DMS114 treated with DMSO at 0.1 percent for 48 hours (cell line): Measurements from ENCODE around the gene DHDDS.
"Not testable (repeated sequence)": the region's sequence is repeated elsewhere in the genome, so short reads cannot be mapped to it uniquely, and the experiment has no call there.

Source experiments
- DNase-seq: peaks from one replicate; lab custom pipeline; 2025; ENCODE audit not compliant: unreplicated experiment; lab: John Stamatoyannopoulos, UW

DHDDS gene

DNA sequence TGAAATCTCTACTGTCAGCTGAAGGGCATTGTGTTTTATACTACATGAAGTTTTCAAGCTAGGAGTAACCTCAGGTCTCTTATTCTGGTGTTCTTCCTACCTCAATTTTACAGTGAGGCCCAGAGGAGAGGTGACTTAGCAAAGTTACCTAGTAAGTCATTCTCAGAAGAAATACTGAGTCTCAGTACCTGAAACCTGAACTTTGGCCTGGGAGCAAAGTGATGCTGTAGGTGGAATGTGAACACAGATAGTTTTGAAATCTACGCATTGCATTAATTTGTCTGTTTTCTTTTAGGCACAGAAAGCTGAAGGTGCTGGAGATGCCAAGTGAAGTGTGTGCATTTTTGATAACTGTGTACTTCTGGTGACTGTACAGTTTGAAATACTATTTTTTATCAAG lies 42.7 kb downstream of the DHDDS start:
- no peak for DNase-seq

DNA sequence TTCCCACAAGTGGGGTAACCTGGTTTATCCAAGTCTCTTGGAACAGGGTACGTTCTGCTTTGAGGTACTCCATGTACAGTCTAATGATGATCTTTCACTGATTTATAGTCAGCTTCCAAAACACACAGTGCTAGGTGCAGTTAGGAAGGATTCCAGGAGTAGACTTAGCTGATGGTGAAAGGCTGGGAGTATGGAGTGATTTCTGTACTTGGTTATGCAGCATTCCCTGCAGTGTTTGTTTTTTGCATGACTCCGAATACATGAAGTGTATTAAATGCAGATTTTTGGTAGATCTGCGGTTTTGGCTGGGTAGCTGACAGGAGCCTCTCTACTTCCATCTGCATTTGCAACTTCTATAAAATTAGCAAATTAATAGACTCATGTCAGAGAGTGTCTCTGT lies 43.9 kb downstream of the DHDDS start:
- DNase-seq, result no peak

DNA sequence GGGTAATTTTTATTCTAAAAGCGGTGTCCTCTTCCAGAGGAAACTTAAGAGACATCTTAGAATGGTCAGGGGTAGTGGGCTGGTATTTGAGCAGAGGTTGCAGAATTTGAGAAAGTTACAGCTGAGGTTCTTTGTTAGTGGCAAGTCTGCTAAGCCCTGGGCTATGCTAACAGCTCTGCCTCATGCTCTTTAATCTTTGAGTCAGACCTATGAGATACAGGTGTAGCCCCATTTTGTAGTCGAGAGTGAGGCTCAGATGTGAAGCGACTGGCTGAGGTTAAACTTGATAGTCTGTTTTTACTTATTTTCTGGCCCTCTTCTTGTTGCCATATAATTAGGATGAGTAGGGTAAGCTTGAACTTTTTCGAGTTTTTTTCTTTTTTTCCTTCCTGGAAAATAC lies 44.8 kb downstream of the DHDDS start:
- DNase-seq, result no peak

DNA sequence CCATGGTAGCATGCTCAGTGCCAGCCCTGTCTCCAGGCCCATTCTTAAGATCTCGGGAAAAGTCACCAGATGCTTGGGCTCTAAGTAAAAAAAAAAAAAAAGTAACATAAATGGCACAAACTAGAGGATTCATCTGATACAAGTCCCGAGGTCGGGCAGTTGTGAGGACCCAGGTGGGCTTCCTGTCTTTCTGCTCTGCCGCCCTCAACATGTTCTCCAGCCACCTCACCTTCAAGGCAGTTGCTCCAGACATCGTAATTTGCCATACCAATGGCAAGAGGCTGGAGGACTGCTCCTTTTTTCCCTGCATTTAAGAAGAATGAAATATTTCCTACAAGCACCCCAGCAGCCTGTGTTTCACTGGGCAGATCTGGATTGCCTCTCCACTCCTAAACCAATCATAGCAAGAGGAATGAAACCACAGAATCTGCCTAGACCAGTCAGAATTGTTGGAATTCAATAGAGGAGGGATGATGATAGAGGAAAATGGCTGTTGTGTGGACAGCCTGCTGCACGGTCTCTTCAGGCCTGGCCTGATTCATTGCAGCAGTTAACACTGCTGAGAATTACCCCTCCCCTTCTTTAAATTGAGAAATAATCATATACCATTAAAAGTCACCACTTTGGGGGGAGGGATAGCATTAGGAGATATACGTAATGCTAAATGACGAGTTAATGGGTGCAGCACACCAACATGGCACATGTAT lies 45.5 kb downstream of the DHDDS start:
- peak; percentile 43 for DNase-seq

DNA sequence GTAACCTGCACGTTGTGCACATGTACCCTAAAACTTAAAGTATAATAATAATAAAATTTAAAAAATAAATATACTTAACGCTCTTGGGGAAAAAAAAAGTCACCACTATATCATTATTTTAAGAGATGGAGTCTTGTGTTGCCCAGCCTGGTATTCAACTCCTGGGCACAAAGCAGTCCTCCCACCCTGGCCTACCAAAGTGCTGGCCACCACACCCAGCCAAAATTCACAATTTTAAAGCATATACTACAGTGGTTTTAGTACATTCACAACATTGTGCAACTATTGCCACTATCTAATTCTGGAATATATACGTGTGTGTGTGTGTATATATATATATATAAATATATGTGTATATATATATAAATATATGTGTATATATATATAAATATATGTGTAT lies 46.0 kb downstream of the DHDDS start:
- no peak for DNase-seq

DNA sequence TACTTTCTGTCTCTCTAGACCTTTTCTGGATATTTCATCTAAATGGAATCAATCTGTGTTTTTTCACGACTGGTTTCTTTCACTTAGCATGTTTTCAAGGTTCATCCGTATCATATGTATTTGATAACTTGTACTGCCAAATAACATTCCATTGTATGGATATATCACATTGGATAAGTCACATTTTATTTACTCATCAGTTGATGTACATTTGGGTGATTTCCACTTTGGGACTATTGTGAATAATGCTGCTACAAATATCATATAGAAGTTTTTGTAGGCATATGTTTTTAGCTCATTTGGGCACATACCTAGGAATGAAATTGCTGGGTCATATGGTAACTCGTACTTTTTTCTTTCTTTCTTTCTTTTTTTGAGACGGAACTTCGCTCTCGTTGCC lies 46.9 kb downstream of the DHDDS start:
- no peak for DNase-seq

DNA sequence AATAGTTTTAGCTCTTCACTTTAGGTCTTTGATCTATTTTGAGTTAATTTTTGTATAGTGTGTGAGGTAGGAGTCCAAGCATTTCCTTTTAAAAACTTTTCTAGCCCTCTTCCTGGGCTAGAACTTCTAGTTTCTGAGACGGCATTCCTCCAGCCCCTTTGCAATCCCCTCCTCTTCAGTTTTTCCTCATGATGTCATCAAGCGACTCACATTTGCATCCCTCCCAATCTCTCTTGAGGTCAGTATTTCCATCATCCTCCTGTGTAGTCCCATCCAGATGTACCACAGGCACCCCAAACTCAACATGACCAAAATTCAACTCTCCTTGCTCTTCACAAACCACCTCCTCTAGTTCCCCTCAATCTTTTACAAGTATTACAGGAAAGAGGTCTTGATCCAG lies 50.8 kb downstream of the DHDDS start:
- no peak for DNase-seq

DNA sequence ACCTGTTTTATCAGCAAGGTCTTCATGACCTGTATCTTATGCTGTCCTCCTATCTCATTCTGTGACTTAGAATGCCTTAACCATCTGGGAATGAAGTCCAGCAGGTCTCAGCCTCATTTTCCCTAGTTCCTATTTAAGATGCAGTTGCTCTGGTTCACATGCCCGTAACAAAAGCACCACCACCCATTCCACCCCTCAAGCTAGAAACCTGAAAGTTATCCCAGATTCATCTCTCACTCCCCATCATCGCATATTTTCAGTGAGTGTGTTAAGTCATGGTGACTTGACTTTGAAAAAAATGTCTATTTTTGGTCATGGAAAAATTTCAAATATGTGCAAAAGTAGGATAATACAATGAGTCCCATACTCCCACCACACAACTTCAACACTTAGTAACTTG lies 51.9 kb downstream of the DHDDS start:
- no peak for DNase-seq

DNA sequence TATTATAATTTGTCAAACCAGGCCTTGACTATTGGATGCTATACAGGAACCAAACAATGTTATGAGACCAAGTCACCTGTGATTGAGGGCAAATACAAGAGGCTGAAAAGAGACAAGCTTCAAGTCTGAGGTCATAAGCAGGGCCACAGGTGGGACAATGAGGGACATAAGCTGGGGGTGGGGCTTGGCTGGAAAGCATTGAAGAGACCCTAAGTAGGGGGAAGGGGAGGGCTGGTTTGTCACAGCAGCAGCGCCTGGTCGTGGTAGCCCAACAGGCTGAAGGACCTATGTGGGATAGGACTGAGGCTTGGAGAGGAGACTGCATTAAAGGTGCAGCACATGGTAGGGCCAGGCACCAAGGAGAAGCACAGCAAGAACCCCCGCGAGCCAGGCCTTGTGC lies 58.0 kb downstream of the DHDDS start:
- no peak for DNase-seq

DNA sequence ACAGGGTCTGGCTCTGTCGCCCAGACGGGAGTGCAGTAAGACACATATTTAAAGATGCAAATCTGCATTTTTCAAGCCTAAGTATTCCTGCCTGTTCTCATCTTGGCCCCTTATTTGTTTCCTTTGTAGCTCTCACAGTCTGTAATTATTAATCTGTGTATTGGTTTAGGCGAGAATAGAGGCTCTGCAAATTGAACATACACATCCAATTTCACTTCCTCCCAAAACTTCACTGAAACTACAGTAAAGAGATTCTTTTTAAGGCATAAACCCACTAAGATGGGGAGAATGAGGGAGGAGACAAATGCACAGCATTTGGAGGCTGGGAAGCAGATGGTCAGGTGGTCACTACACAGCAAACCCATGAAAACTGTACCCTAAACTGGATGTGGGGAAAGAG lies 61.1 kb downstream of the DHDDS start:
- no peak for DNase-seq

DNA sequence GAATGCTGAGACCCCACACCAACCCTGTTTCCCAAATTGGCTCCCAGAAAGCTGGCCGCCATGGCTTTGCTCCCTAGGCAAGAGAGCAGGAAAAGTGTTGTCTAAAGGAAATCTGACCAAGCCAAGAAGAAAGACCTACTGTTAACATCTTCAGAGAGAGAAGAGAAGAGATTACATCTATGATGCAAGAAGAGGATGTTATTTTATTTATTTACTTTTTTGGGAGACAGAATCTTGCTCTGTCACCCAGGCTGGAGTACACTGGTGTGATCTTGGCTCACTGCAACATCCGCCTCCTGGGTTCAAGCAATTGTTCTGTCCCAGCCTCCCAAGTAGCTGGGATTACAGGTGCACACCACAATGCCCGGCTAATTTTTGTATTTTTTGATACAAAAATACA lies 61.8 kb downstream of the DHDDS start:
- DNase-seq, result no peak

DNA sequence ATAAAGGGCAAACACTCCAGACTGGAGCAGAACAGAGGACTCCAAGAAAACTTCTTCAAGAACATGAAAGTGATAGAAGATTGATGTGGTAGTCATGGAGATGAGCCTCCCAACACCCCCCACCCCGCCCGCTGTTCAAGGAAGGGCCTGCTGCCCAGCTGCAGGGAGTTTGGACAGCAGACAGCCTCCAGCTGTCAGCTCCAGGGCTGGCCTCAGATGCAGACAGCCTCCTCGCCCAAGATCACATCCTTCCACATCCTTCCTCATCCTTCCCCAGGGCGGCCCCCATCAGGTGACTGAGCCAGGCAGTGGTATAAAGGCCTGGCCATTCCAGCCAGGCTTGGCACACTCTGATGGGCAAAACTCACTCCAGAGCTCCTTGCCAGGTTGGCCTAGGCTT lies 64.7 kb downstream of the DHDDS start:
- no peak for DNase-seq

DNA sequence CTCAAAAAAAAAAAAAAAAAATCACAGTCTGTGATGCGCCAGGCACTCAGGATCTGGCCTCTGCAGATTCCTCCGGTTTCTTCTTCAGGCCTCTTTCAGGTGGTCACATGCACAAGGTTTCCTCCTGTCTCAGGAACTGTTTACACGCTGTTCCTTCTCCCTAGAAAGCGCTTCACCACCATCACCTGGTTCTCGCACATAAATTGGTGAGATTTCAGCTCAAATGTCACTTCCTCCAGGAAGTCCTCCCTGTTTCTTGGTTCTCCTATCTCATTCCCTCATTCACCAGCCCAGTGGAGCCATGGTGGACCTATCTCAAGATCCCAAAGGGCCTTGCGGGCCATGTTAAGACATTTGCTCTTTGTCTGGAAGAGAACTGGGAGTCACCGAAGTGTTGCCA lies 66.8 kb downstream of the DHDDS start:
- no peak for DNase-seq

DNA sequence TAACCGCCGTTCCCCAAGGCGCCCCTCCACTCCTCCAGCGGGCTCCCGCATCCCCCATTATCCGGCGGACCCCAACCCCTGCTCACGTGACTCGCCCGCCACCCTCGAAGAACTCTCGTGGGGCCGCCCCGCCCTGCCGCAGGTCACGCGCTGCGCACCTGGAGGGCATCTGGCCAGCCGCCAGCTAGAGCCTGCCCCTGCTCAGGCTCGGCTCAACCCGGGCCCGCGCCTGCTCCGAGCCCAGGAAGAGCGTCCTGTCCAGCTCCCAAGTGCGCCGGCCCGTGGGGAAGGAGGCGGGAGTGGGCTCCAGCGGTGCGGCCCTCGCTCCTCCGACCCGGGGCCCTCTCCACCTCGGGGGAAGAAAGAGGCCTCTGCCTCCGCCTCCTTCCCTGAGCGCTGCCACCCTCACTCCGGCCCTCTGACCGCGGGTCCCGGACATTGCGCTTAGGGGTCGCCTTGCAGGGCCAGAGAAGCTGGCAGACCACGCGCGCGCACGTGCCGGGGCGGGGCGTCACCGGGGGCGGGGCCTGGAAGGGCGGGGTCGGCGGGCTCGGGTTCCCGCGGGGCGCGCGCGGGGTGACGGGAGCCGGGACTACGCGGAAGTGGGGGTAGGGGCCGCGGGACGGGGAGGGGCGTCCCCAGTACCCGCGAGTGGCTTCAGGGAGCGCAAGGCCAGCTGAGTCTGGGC lies 68.5 kb downstream of the DHDDS start:
- peak; percentile 55 for DNase-seq

DNA sequence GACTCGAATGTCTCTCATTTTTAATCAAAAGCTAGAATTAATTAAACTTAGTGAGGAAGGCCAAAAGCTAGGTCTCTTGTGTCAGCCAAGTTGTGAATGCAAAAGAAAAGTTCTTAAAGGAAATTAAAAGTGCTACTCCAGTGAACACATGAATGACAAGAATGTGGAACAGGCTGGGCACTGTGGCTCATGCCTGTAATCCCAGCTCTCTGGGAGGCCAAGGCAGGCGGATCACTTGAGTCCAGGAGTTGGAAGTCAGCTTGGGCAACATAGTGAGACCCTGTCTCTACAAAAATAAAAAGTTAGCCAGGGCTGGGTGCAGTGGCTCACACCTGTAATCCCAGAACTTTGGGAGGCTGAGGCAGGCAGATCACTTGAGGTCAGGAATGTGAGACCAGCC lies 78.6 kb downstream of the DHDDS start:
- not testable (repeated sequence) for DNase-seq

DNA sequence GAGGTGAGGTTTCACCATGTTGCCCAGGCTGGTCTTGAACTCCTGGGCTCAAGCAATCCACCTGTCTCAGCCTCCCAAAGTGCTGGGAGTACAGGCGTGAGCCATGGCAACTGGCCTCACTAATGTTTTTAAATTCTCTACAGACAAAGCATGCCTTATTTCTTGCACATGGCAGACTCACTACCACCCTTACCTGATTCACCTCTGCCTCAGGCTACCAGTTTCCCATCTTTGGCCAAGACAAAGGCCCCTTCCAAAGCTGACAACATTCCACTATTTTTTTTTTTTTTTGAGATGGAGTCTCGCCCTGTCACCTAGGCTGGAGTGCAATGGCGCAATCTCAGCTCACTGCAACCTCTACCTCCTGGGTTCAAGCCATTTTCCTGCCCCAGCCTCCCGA lies 83.7 kb downstream of the DHDDS start:
- DNase-seq, result not testable (repeated sequence)

DNA sequence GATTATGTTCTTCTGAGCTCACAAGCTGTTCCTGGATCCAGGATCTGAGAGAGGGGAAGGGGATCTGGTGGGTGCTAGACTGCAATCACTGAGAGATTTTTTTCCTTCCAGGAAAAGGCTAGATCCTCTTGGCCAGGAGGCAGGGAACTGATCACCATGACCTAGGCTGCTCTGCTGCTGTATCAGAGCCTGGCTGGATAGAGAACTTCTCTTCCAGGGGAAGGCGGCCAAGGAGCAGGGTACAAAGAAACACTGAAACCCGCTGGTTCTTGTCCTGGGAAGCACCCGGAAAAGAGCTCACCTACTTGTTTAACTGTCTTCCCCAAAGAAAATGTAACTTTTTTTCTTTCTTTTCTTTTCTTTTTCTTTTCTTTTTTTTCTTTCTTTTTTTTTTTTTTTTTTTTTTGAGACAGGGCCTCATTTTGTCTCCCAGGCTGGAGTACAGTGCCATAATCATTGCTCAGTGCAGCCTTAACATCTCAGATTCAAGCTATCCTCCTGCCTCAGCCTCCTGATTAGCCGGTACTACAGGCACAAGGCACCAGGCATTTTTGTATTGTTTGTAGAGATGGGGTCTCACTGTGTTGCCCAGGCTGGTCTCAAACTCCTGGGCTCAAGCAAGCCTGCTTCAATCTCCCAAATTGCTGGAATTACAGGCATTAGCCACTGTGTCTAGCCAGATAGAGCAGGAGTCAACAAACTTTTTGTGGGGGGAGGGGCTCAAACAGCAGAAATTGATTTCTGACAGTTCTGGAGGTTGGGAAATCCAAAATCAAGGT lies 85.1 kb downstream of the DHDDS start:
- DNase-seq, result no peak

DNA sequence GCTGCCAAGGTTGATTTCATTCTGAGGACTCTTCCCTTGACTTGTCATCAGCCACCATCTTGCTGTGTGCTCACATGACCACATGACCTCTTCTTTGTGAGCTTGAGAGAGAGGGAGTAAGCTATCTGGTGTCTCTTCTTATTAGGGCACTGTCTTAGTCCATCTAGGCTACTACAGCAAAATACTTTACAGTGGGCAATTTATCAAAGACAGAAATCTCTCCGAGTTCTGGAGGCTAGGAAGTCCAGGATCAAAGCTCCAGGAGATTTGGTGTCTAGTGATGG lies 85.6 kb downstream of the DHDDS start:
- DNase-seq, result no peak

DNA sequence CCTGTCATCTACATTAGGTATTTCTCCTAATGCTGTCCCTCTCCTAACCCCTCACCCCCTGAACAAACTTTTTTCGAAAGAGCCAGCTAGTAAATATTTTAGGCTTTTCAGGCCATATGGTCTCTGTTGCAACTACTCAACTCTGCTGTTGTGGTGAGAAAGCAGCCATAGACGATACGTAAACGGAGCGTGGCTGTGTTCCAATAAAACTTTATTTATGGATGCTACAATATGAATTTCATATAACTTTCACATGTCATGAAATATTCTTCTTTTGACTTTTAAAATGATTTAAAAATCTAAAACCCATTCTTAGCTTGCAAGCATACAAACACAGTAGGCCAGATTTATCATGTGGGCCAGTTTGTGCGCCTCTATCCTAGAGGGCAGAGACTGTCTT lies 86.2 kb downstream of the DHDDS start:
- DNase-seq, result no peak

DNA sequence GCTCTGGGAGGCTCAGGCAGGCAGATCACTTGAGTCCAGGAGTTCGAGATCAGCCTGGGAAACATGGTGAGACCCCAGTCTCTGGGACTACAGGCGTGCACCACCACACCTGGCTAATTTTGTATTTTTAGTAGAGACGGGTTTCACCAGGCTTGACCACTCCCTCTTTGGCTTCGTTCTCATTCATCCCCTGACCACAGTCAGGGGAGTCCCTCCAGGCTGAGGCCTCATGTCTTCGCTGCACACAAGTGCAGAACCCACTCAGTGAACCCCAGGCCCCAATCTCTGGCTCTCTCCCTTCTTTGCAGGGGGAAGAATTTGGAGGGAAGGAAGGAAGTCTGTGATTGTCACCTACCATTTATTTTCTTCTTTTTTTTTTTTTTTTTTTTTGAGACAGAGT lies 88.2 kb downstream of the DHDDS start:
- DNase-seq, result no peak
